ENCODE data around the gene KLK14.

KLK14 gene

DNA sequence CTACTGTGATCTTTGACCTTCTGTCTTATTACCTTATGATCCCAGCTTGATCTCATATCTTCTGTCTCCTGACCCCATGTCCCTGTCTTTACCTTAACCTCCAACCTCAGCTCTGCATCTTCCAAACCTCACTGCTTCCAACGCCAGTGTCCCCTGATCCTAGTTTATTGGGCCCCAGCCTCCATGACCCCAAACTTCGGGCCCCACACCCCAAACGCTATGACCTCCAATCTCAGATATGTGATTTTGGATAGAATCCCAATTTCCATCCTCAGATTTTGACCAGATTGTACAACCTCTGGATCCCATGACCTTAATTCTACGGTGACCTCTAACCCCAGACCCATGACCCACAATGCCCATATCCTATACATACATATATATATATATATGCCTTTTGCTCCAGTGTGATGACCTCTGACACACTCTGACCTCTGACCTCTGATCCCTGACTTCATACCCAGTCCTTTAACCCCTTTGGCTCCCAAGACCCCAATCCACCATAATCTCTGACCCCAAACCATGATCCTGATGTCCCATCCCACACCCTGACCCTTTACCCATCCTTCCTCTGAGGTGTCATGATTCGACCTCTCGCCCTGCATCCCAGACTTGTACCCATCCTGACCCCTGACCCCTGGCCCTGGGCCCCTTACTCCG, 51.3 kb downstream of the KLK14 start:
- H3K4me1 ChIP-seq (ENCODE audit: control insufficient read depth, low read depth, low read length): no peaks in the 10 kb centered on the region
- H3K4me3 ChIP-seq (ENCODE audit: low read length): no peak overlapping the region
- no peak overlapping the region for H3K9ac ChIP-seq (ENCODE audit: low read length)
- no peaks in the 10 kb centered on the region for H3K27me3 ChIP-seq (ENCODE audit: control insufficient read depth, insufficient read depth, low read length)
- H3K36me3 ChIP-seq (ENCODE audit: control insufficient read depth, low read depth, low read length): no peaks in the 10 kb centered on the region
- H3K9me3 ChIP-seq (ENCODE audit: control insufficient read depth, low read depth, low read length): no peaks in the 10 kb centered on the region
- H3K27ac ChIP-seq (ENCODE audit: low read length): no peak overlapping the region

DNA sequence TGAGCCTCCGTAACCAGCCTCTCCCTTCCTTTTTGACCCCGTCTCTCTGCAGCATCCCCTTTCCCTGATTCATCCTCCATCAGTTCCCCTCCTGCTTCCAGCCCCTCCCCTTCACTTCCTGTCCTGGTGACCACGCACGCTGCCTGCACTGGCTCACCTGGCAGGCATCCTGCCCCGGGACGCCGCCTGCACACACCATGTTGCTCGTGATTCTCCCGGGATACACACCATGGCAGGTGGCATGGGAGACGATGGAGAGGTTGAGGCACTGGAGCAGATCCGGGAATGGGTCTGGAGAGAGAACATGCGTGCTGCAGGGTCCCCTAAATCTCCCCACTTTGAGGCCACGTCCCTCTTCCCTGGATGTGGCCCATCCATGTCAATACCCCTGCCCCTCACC, 52.1 kb downstream of the KLK14 start:
- H3K9me3 ChIP-seq (ENCODE audit: control insufficient read depth, low read depth, low read length): no peaks in the 10 kb centered on the region
- H3K4me1 ChIP-seq (ENCODE audit: control insufficient read depth, low read depth, low read length): no peaks in the 10 kb centered on the region
- no peaks in the 10 kb centered on the region for H3K27me3 ChIP-seq (ENCODE audit: control insufficient read depth, insufficient read depth, low read length)
- no peak overlapping the region for H3K4me3 ChIP-seq (ENCODE audit: low read length)
- H3K9ac ChIP-seq (ENCODE audit: low read length): no peak overlapping the region
- no peak overlapping the region for H3K27ac ChIP-seq (ENCODE audit: low read length)
- H3K36me3 ChIP-seq (ENCODE audit: control insufficient read depth, low read depth, low read length): no peaks in the 10 kb centered on the region

DNA sequence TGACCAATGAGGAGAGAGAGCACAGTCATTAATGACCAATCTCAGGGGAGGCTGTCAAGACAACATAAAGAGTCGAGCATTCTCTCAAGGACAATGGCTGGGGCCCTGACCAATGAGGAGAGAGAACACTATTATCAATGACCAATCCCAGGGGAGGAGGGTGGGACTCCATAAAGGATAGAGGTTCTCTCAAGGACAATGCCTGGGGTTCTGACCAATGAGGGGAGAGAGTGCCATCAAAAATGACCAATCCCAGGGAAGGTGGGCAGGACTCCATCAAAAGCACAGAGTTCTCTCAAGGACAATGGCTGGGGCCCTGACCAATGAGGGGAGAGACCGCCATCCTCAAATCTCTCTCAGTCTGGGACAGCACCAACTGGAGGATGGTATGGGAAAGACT, 53.0 kb downstream of the KLK14 start:
- Histone ChIP-seq H3K4me1 (ENCODE audit: control insufficient read depth, low read depth, low read length) (peaks cover 8% of the 10 kb centered on the region), H3K4me3 (ENCODE audit: low read length) (no peak overlapping the region), H3K27ac (ENCODE audit: low read length) (no peak overlapping the region), H3K9ac (ENCODE audit: low read length) (no peak overlapping the region), H3K9me3 (ENCODE audit: control insufficient read depth, low read depth, low read length) (no peaks in the 10 kb centered on the region), H3K27me3 (ENCODE audit: control insufficient read depth, insufficient read depth, low read length) (no peaks in the 10 kb centered on the region), H3K36me3 (ENCODE audit: control insufficient read depth, low read depth, low read length) (no peaks in the 10 kb centered on the region)
